Measurements from ENCODE around the gene EPX.

- peak; percentile 72 to 99 (median 90) for TF ChIP-seq CTCF (IDR thresholded peaks at IDR 0.05)
- TF ChIP-seq POLR2AphosphoS5 (IDR thresholded peaks at IDR 0.05), result no peak
- no peak for TF ChIP-seq EP300 (IDR thresholded peaks at IDR 0.05)
These were observed 57.0 kb downstream of the EPX start for GRCh38 chr17:58249270-58250133.

Data from gastroesophageal sphincter (tissue), 3 donors.